Epithelial cell of esophagus (primary cell): Measurements from ENCODE around the gene NANOGP8.

ENCODE experiments used
- DNase-seq: peaks from one replicate; pipeline ENCODE4 v3.0.0; 2010; ENCODE audit warnings: low read depth
- H3K4me3 ChIP-seq: 2 replicates; pipeline ENCODE4 v1.5.1; 2011; ENCODE audit warnings: mild to moderate bottlenecking, low read length, control low read depth
- TF ChIP-seq, protein P1 (sequence below): IDR thresholded peaks from 2 replicates; pipeline ENCODE4 v1.5.1; 2011; ENCODE audit warnings: low read depth, mild to moderate bottlenecking, low read length, control low read depth, inconsistent platforms; ENCODE audit not compliant: insufficient read depth; ENCODE audit errors: missing control alignments

NANOGP8 gene

GRCh38 chr15:35060591-35060990 is 24.5 kb downstream of the NANOGP8 start:
- DNase-seq: no peak
- no peak overlapping the region for H3K4me3 ChIP-seq
- TF ChIP-seq, protein P1, sequence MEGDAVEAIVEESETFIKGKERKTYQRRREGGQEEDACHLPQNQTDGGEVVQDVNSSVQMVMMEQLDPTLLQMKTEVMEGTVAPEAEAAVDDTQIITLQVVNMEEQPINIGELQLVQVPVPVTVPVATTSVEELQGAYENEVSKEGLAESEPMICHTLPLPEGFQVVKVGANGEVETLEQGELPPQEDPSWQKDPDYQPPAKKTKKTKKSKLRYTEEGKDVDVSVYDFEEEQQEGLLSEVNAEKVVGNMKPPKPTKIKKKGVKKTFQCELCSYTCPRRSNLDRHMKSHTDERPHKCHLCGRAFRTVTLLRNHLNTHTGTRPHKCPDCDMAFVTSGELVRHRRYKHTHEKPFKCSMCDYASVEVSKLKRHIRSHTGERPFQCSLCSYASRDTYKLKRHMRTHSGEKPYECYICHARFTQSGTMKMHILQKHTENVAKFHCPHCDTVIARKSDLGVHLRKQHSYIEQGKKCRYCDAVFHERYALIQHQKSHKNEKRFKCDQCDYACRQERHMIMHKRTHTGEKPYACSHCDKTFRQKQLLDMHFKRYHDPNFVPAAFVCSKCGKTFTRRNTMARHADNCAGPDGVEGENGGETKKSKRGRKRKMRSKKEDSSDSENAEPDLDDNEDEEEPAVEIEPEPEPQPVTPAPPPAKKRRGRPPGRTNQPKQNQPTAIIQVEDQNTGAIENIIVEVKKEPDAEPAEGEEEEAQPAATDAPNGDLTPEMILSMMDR: no peak

DNA sequence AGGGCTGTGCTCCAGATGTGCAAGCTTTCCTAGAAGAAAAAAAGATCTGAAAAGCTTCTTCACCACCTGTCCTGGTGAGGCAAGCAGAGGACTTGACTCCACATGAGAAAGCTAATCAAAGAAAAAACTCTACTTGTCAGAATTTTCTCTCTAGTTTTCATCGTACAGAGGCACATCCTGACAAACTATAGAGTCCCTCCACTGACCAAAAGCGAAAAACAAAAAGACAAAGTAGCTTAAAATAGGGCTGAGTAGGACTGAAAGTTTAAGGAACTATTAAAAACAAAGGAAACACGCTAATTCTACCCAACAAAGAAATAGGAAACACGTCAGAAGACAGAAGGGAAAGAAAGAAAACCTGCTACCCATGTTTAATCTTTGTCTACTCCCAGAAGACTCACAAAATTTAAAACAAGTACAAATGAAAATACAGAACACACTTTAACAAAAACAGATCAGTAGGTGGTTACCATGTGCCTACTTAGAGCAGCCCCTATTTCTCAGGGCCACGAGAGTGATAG is 26.5 kb downstream of the NANOGP8 start:
- DNase-seq: no peak
- TF ChIP-seq, protein P1: no peak
- H3K4me3 ChIP-seq: no peak overlapping the region

DNA sequence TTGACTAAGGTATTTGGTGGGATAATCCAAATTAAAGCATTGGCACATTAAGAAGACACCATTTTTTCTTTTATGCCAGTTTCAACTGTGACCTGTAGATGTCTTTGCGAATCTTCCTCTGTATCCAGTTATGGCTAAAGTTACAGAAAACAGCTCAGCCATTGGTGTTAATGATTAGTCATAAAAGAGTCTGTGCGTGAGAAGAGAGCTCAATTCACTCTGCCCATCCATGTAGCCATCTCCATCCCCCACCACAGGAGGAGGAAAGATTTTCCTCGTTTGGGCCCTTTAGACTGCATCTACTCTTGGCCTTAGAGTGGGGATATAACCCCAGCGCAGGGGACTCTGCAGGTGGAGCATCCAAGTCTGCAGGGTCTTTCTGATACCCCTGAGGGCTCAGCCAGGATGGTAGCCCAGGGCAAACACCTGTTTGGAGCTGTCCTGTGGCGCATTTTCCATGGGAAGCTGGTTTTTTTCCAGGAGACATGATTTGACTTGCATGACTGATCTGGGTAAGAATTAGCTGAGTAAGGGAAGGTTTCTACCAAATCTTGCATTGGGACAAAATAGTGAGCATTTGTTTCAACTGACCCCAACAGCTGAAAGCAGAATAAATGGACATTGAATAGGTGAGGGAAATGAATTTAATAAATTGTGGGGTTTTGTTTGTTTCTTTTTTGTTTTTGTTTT is 29.5 kb downstream of the NANOGP8 start:
- no peak overlapping the region for H3K4me3 ChIP-seq
- TF ChIP-seq, protein P1: no peak
- DNase-seq: no peak

GRCh38 chr15:35054380-35054779 is 30.7 kb downstream of the NANOGP8 start:
- H3K4me3 ChIP-seq: no peak overlapping the region
- DNase-seq: peak; percentile 63
- TF ChIP-seq, protein P1: no peak

GRCh38 chr15:35047996-35048395 is 37.1 kb downstream of the NANOGP8 start:
- no peak overlapping the region for H3K4me3 ChIP-seq
- TF ChIP-seq, protein P1: no peak

DNA sequence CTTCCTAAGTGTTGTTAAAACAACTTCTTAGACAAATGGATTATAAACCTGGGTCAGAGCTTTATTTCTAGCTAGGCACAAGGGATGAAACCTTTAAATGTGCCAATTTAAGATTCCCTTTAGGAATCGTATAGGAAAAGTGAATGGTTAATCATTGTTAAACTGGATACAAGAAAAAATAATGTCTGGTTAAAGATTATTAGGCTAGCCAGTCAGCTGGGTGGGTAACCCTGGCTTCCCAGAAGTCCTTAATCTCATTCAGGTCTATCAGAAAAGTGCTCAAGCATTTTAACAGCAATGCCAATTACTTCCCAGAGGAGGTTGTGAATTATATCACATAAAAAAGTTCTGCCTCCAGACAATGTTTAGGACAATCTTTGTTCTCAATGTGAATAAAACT is 37.6 kb downstream of the NANOGP8 start:
- DNase-seq: no peak
- H3K4me3 ChIP-seq: no peak overlapping the region
- TF ChIP-seq, protein P1: no peak

More at GRCh38 chr15:35047996-35048395, 37.1 kb downstream of the NANOGP8 start:
- DNase-seq: no peak
